ENCODE data around the gene IGFL2. TPM values are rescaled to one million over a fixed set of nuclear protein-coding genes. Genes with fewer than 3 reads are reported as not detected.

The IGFL2 gene
- total RNA-seq, 1 experiment from 2014 or later, result not detected

DNA sequence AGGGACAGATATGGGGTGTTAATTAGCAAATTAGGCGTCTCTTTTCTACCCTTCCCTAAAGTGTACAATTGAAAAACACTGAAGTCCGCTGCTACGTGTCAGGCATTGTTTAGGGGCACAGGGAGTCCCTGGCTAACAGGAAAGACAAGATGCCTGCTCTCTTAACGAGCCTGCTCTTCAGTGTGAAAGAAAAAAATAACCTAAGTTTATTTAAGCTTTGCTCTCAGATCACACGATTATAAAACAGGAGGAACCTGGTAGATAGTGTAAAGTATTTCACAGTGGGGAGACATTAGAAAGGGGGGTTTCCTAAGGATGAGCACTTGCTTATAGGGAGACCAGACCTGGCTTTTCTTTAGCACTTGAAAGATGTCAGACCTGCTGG, 38.7 kb downstream of the IGFL2 start:
- Histone ChIP-seq H2AFZ (ENCODE audit: low read depth, low read length, poor library complexity, severe bottlenecking) (no peak overlapping the region), H3K79me2 (ENCODE audit: insufficient read depth, low read length) (no peaks in the 10 kb centered on the region), H3K4me3 (replicated peaks in 1 of 2; ENCODE audit: low read depth in 1 of 2, low read length in 2 of 2) (no peak overlapping the region), H3K27me3 (ENCODE audit: insufficient read depth, low read length) (peaks cover 39% of the 10 kb centered on the region; the same call in 1 of the 2 replicates), H3K9ac (ENCODE audit: low read length) (no peak overlapping the region), H3K4me1 (ENCODE audit: control insufficient read depth in 1 of 2, insufficient read depth in 2 of 2, low read length in 2 of 2) (peaks cover 0 to under 1% of the 10 kb centered on the region in 2 experiments; a peak in 2 of 4 replicates), H4K20me1 (ENCODE audit: insufficient read depth) (no peaks in the 10 kb centered on the region), H3K27ac (ENCODE audit: low read depth, low read length) (no peak overlapping the region), H3K9me3 (ENCODE audit: control insufficient read depth in 1 of 2, insufficient read depth in 1 of 2, low read depth in 1 of 2, low read length in 2 of 2) (no peaks in the 10 kb centered on the region), H3K36me3 (ENCODE audit: control insufficient read depth in 1 of 2, insufficient read depth in 2 of 2, low read length in 2 of 2) (no peaks in the 10 kb centered on the region), H3K9me2 (ENCODE audit: insufficient read depth) (no peaks in the 10 kb centered on the region), H3K4me2 (ENCODE audit: low read length) (no peak overlapping the region)
- CTCF ChIA-PET, result no interaction called here
- DNase-seq (ENCODE audit: low read depth, low spot score) (no peak), ATAC-seq (no peak)
- RAD21 ChIA-PET (ENCODE audit: low non-redundant PET in 1 of 2, low total read pairs in 2 of 2, uncharacterized antibody in 2 of 2, unreplicated experiment in 2 of 2), result interaction anchor here in 1 of 2 experiments (0.6 kb wide), 1 partner anchor 104 kb away, joined by 4 read pairs; no protein-coding TSS in a partner anchor
- intact Hi-C loops (cut with micrococcal nuclease), result no loop called here
- POLR2A ChIA-PET, result no interaction called here
- TF ChIP-seq FOSL1 (IDR thresholded peaks at IDR 0.05; ENCODE audit: low read depth) (no peak), EZH2phosphoT487 (IDR thresholded peaks at IDR 0.05; ENCODE audit: borderline replicate concordance) (no peak), YY1 (IDR thresholded peaks at IDR 0.05; ENCODE audit: extremely low read depth, insufficient replicate concordance, low read depth, low read length) (no peak), SP1 (IDR thresholded peaks at IDR 0.05; ENCODE audit: low read depth) (no peak), RAD21 (IDR thresholded peaks at IDR 0.05; ENCODE audit: low read depth) (no peak)
- BruUV-seq (replicated peaks), result no TSS peak

DNA sequence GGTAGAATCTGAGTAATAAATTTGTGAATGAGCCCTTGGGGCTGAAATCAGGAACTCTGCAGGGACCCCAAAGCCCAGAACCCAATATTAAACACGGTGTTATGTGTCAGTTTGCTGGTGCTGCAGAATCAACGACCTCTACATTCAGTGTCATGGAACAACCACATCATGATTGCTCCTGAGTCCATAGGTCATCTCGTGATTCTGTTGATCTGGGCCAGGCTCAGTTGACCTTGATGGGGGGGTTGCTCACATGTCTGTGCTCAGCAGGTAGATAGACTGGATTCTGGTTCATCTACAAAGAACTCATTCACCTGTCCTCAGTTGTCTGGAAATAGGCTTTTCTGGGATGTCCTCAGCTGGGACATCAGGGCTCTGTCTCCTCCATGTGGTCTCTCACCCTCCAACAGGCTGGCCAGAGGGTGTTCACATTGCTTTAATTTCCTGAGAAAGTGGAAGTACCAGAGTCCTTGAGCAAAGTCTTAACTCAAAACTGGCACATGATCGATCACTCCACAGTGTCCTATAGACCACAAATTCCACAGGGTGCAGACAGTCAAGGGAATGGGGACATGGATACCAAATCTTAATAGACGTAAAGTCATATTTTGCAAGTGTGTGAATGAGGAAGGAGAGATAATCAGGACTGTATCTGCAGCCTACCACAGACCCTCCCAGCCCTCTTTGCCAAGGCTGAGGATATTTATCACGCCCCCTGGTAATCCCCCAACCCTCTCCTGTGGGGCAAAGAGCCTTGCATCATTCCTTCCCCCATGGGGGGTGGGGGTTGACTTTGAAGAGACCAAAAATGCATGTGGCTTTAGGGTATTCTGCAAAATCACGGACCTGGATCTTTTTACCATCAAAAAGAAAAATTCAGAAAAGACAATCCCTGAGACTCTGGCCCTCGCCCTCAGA, 42.2 kb downstream of the IGFL2 start:
- RAD21 ChIA-PET (ENCODE audit: low non-redundant PET in 1 of 2, low total read pairs in 2 of 2, uncharacterized antibody in 2 of 2, unreplicated experiment in 2 of 2), result interaction anchor here (0.6 to 2.3 kb wide), 7 partner anchors 75 to 112 kb away, joined by 3 to 12 read pairs (median 4); no protein-coding TSS in a partner anchor
- POLR2A ChIA-PET, result no interaction called here
- no peak overlapping the region for H2AFZ ChIP-seq (ENCODE audit: low read depth, low read length, poor library complexity, severe bottlenecking)
- no peak overlapping the region for H3K4me3 ChIP-seq (replicated peaks in 1 of 2; ENCODE audit: low read depth in 1 of 2, low read length in 2 of 2)
- BruUV-seq (replicated peaks), result no TSS peak
- H3K9me3 ChIP-seq (ENCODE audit: control insufficient read depth in 1 of 2, insufficient read depth in 1 of 2, low read depth in 1 of 2, low read length in 2 of 2), result no peaks in the 10 kb centered on the region
- TF ChIP-seq, protein P1, sequence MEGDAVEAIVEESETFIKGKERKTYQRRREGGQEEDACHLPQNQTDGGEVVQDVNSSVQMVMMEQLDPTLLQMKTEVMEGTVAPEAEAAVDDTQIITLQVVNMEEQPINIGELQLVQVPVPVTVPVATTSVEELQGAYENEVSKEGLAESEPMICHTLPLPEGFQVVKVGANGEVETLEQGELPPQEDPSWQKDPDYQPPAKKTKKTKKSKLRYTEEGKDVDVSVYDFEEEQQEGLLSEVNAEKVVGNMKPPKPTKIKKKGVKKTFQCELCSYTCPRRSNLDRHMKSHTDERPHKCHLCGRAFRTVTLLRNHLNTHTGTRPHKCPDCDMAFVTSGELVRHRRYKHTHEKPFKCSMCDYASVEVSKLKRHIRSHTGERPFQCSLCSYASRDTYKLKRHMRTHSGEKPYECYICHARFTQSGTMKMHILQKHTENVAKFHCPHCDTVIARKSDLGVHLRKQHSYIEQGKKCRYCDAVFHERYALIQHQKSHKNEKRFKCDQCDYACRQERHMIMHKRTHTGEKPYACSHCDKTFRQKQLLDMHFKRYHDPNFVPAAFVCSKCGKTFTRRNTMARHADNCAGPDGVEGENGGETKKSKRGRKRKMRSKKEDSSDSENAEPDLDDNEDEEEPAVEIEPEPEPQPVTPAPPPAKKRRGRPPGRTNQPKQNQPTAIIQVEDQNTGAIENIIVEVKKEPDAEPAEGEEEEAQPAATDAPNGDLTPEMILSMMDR (IDR thresholded peaks at IDR 0.05 in 2 of 3, conservative IDR thresholded peaks at IDR 0.05 in 1 of 3; ENCODE audit: borderline replicate concordance in 1 of 3, insufficient read depth in 1 of 3, low read depth in 2 of 3, low read length in 2 of 3), result no peak
- no peak for TF ChIP-seq EZH2phosphoT487 (IDR thresholded peaks at IDR 0.05; ENCODE audit: borderline replicate concordance)
- no peak for TF ChIP-seq CEBPB (IDR thresholded peaks at IDR 0.05; ENCODE audit: low read depth)
- no peak for TF ChIP-seq FOSL1 (IDR thresholded peaks at IDR 0.05; ENCODE audit: low read depth)
- TF ChIP-seq, protein P2, sequence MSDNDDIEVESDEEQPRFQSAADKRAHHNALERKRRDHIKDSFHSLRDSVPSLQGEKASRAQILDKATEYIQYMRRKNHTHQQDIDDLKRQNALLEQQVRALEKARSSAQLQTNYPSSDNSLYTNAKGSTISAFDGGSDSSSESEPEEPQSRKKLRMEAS (IDR thresholded peaks at IDR 0.05), result no peak
- TF ChIP-seq RAD21 (IDR thresholded peaks at IDR 0.05; ENCODE audit: low read depth), result no peak
- no peak for TF ChIP-seq EZH2 (IDR thresholded peaks at IDR 0.05)
- no peak for TF ChIP-seq ELF1 (IDR thresholded peaks at IDR 0.05; ENCODE audit: borderline replicate concordance, low read depth)
- TF ChIP-seq, protein P3, sequence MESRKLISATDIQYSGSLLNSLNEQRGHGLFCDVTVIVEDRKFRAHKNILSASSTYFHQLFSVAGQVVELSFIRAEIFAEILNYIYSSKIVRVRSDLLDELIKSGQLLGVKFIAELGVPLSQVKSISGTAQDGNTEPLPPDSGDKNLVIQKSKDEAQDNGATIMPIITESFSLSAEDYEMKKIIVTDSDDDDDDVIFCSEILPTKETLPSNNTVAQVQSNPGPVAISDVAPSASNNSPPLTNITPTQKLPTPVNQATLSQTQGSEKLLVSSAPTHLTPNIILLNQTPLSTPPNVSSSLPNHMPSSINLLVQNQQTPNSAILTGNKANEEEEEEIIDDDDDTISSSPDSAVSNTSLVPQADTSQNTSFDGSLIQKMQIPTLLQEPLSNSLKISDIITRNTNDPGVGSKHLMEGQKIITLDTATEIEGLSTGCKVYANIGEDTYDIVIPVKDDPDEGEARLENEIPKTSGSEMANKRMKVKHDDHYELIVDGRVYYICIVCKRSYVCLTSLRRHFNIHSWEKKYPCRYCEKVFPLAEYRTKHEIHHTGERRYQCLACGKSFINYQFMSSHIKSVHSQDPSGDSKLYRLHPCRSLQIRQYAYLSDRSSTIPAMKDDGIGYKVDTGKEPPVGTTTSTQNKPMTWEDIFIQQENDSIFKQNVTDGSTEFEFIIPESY (IDR thresholded peaks at IDR 0.05; ENCODE audit: extremely low read depth, insufficient replicate concordance, low read length), result no peak
- DNase-seq (ENCODE audit: low read depth, low spot score), result no peak
- H4K20me1 ChIP-seq (ENCODE audit: insufficient read depth), result no peaks in the 10 kb centered on the region
- H3K27ac ChIP-seq (ENCODE audit: low read depth, low read length), result no peak overlapping the region
- H3K79me2 ChIP-seq (ENCODE audit: insufficient read depth, low read length), result no peaks in the 10 kb centered on the region
- intact Hi-C loops (cut with micrococcal nuclease), result loop anchor here (1.0 kb wide), 3 partner anchors 75 to 112 kb away; no protein-coding TSS in a partner anchor
- ATAC-seq, result no peak
- H3K4me1 ChIP-seq (ENCODE audit: control insufficient read depth in 1 of 2, insufficient read depth in 2 of 2, low read length in 2 of 2), result peaks cover 3 to 9% of the 10 kb centered on the region in 2 experiments; a peak in 3 of 4 replicates
- H3K4me2 ChIP-seq (ENCODE audit: low read length), result no peak overlapping the region
- H3K27me3 ChIP-seq (ENCODE audit: insufficient read depth, low read length), result peaks cover 41% of the 10 kb centered on the region; the same call in 1 of the 2 replicates
- CTCF ChIA-PET, result interaction anchor here (0.8 to 6.0 kb wide), 10 partner anchors 9 to 162 kb away, joined by 3 to 128 read pairs (median 4); no protein-coding TSS in a partner anchor
- H3K36me3 ChIP-seq (ENCODE audit: control insufficient read depth in 1 of 2, insufficient read depth in 2 of 2, low read length in 2 of 2), result no peaks in the 10 kb centered on the region
- no peak overlapping the region for H3K9ac ChIP-seq (ENCODE audit: low read length)
- H3K9me2 ChIP-seq (ENCODE audit: insufficient read depth), result no peaks in the 10 kb centered on the region
